CD1c-positive myeloid dendritic cell (primary cell): ENCODE results near the gene MTFR1L.

ENCODE experiments used
- DNase-seq: peaks from one replicate; pipeline ENCODE4 v3.0.0-alpha.2; 2016; ENCODE audit errors: extremely low spot score

MTFR1L gene

DNA sequence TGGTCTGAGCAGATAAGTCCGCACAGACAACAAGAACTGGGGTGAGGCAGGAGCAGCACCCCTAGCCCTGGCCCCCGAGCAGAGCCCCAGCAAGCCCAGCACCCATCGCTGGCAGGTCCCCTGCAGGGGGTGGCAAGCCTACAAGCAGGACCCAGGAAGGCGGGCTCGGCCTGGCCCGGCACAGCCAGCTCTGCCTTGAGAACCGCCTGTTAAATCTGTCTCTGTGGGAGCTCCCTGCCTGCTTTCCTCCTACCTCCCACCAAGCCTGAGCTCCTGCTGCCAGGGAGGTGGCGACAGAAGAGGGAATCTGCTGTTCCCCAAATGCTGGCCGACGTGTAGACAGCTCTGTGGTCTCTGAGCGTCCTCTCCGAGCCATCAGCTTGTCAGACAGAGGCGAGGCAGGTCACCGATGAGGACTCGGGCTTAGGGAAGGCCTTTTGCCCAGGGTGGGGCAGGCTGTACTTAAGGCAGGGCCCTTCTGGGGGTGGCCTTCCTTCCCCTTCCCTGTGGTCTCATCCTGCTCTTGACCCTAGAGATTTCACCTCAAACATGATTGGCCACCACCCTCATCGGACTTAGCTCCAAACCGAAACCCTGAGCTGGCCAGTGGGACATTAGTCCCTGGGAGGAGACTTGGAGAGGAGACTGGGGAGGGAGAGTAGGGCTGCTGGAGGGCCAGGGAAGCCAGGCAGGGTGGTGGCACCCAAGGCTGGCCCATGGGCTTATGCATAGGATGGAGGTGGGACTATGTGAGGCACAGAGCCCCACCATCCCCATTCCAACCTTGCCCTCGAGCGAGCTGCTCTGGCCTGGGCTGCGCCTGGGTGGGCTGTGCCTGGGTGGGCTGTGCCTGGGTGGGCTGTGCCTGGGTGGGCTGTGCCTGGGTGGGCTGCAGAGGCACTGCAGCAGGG, 12.0 kb upstream of the MTFR1L start:
- no peak for DNase-seq

DNA sequence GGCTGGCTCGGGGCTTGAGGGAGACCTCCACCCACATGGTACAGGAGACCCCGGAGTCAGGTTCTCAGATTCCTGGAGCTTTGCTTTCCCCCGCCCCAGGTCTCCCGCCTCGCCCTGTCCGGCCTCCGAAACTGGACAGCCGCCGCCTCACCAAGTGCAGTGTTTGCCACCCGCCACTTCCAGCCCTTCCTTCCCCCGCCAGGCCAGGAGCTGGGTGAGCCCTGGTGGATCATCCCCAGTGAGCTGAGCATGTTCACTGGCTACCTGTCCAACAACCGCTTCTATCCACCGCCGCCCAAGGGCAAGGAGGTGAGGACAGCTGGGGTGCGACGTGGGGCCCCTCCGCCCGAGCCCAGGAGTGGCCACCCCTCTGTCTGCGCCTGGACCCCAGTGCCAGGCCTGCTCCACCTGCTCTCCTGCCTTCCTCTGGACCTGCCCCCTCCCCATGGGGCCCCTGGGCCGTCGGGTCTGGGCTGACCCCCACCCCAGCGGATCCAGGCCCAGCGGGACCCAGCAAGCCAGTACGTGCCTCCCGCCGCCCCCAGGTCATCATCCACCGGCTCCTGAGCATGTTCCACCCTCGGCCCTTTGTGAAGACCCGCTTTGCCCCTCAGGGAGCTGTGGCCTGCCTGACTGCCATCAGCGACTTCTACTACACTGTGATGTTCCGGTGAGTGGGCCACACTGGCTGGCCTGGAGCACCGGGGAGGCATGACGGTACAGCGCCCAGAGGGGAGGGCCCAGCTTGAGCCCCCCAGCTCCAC, 11.1 kb upstream of the MTFR1L start:
- DNase-seq = no peak

DNA sequence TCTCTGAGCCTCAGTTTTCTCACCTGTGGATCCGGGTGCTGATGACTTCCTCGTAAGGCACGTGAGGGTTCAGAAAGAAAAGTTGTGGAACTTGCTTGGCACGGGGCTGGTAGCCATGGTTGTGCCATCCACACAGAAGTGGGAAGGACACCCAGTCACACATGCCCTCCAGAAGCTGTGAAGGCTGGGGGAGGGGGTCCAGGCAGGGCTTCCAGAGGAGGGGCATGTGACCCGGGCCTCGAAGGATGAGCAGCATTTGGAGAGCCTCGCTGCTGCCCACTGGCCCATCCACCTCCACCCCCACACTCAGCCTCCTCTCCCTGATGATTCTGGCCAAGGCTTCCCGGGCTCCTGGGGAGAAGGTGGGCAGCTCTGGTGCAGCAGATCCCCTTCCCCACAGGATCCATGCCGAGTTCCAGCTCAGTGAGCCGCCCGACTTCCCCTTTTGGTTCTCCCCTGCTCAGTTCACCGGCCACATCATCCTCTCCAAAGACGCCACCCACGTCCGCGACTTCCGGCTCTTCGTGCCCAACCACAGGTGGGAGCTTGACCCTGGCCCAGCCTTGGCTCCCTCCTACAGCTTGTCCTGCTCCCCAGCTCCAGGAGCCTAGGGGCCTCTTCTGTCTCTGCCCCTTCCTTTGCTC, 10.3 kb upstream of the MTFR1L start:
- DNase-seq = peak; percentile 77

DNA sequence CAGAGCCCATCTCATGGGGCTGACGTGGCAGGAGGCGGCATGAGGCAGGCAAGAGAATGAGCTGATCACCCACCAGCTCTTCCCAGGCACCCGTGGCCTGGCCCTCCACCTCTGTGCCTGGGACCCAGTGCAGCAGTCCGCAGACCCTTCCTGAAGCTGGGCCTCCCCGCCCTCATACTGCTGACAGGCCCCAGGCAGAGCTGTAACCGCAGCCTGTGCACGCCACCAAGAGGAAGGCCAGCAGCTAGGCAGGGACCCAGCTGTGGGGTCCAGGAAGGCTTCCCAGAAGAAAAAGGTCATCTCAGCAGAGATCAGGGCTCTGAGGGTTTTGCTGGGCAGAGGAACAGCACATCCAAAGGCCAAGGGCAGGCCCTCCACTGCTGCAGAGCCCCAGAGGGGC, 9.8 kb upstream of the MTFR1L start:
- DNase-seq = no peak

DNA sequence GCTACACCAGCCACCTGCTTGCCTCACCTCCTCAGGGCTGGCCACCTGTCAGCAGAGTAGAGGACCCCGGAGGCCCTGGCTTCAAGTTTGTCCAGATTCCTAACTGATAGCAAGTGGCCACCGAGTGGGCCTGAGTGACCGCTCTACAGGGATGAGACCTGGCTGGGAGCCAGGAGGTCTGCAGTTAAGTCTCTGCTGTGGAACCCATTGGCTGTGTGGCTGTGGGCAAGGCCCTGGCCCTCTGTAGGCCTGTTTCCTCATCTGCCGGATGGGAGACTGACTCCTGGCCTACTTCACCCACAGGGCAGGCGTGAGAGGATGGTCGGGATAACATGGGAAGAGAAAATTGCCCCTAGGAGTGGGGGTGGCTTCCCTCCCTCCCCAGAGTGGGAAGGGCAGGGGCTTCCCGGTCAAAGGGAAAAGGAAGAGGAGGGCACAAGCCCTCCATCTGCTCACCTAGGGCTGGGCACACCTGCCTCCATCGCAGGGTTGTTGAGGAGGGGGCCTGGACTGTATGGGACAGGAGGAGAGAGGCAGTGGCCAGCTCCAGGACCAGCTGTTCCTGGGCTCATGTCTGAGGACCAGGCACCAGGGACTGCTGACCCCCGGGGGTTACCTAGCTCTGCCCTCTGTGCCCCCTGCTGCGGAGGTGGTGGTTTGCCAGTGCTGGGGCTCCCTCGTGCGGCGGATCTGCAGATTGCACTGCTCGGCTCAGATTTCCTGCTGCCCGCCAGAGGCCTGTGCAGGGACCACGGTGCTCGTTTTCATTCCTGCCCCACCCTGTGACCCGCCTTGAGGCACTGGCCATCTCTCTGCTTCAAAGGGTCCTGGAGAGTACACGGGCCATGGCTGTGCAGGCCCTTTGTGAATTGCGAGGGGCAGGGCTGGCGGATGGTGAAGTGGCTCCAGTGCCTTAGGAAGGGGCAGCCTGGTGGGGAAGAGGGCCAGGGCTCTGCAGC, 9.1 kb upstream of the MTFR1L start:
- peak; percentile 75 for DNase-seq

DNA sequence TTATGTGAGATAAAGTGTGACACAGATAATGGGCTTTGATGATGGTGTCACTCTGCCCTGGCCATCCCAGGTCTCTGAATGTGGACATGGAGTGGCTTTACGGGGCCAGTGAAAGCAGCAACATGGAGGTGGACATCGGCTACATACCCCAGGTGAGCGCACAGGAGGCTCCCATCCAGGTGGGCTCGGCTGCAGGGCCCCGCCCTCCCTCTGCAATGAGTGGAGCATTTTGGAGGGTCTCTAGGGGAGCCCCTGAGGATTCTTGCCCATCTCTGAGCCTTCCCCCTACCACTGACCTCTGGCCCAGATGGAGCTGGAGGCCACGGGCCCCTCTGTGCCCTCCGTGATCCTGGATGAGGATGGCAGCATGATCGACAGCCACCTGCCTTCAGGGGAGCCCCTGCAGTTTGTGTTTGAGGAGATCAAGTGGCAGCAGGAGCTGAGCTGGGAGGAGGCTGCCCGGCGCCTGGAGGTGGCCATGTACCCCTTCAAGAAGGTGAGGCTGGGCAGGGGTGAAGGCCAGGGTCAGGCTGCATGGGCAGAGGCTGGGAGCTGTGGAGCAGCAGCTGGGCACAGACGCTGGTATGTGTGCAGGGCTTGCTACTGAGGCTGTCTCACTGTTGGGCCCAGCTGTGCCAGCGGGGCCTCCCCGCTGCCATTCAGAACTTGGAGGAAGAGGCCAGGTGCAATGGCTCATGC, 8.2 kb upstream of the MTFR1L start:
- no peak for DNase-seq

DNA sequence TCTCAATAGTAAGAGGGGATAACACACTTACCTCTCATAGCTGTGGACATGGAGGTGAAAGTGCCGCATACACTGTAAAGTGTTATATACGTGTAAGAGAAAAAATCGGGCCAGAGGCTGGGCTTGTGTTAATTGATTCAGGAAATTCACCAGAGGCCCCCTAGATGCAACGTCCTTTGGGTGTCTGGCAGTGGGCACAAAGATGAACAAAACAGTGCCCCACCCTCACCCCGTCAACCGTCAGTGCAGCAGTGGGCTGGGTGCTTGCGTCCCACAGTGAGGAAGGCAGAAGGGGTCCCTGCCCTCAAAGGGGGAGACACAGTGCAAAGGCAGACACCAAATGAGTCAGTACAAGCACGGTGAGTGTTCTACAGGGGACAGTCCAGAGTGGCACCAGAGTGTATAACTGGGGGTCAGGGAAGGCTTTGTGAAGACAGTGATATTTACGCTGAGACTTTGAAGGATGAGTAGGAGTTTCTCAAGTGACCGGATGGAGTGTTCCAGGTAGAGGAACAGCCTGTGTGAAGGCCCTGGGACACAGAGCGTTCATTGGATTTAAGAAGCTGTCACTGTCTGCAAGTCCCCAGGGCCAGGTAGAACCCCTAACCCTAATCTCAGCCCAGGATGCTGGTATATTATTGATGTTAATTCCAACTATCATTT, 6.6 kb upstream of the MTFR1L start:
- DNase-seq = no peak

DNA sequence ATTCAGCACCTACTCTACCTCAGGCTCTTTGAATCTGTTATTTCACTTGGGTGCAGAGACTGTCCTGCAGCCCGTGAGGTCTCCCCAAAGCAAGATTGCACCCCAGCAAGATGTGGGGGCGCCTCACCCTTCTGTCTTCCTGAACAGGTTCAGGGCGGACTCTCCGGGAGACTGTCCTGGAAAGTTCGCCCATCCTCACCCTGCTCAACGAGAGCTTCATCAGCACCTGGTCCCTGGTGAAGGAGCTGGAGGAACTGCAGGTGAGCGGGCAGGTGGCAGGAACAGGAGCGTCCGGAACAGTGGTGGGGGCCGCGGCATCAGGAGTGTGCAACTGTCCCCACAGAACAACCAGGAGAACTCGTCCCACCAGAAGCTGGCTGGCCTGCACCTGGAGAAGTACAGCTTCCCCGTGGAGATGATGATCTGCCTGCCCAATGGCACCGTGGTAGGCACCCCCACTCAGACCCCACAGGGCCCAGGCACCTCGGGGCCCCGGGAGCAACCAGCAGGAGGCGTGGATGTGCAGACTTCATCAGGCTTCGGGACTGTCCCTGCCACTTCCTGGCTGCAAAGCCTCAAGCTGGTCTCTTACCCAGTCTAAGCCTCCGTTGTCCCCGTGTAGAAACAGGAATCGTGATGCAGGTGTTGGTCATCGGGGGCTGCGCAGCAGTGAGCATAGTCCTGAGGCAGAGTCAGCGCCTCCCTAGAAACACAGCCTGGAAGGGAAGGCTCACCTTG, 5.9 kb upstream of the MTFR1L start:
- DNase-seq = no peak

DNA sequence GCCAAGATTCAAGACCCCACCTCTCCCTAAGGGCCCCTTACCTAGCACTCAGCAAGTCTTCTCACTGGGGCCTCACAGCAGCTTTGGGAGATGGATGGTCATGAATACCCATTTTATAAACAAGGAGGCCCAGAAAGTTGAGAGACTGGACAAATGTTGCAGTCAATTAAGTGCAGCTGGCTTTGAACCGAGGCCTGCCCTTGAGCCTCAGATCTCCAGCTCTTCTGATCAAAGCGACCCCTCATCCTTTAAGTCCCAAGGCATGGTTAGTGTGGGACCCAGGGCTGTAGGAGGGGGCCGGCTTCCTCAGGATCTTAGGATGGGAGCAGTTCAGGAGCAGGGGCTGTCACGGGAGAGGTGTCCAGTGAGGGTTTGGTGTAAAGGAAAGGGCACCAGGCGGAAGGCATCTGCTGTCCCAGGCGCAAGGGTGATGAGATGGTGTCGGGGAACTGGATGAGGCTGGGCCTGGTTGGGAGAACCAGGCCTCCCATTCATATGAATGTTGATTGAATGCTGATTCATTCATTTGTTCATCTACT, 5.1 kb upstream of the MTFR1L start:
- DNase-seq = no peak

DNA sequence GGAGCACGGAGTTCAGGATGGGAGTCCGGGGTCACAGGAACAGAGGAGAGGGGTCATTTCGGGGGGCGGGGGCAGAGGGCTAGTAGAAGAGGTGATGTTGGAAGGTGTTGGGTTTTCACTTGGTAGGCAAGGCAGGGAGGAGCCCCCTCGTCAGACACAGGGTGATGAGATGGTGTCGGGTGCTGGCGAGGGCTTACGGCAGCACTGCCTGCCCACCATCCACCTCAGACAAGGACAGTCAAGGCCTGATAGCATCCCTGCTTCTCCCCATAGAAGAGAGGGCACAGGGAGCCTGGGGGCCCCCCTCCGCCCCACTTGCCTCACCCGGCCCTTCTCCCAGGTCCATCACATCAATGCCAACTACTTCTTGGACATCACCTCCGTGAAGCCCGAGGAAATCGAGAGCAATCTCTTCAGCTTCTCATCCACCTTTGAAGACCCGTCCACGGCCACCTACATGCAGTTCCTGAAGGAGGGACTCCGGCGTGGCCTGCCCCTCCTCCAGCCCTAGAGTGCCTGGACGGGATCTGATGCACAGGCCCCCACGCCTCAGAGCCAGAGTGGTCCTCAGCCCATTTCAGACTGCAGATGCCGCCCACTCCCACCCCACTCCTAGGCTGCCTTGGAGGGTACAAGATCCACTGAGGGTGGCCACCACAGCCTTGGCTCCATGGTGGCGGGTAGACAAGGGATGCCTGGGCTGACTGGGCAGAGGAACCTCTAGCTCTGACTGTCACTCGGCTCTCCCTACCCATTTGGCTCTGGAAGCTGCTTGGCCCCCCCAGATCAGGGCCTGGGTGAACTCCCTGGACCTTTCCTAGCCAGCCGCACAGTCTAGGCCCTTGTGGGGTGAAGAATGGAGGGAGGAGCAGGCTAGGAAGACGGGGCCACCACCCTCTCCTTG, 4.3 kb upstream of the MTFR1L start:
- no peak for DNase-seq

DNA sequence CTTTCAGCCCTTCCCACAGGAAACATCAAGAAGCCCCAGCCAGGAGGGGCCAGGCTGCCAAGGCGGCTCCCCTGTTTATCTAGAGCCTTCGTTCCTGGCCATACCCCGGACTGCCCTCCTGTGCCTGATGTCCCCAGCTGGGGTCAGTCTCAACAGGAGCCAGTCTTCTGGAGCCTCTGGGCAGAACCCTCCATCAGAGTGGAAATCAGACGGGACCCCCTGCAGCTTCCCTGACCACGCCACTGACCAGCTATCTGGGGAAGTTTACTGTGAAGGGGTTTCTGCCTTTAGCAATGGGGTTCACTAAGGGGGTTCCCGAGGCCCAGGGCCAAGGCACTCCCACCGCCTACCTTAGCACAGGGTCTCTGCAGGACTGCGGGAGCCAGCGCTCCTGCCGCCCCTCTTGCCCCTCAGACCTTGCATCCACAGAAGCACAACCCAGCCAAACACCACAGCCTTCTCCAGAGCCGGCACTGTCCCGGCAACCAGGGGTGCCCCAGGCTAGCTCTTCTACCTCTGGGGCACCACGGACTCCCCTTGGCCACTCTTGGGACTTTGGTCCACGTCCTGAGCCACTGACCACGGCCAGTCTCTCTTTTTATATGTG, 3.5 kb upstream of the MTFR1L start:
- DNase-seq = no peak

DNA sequence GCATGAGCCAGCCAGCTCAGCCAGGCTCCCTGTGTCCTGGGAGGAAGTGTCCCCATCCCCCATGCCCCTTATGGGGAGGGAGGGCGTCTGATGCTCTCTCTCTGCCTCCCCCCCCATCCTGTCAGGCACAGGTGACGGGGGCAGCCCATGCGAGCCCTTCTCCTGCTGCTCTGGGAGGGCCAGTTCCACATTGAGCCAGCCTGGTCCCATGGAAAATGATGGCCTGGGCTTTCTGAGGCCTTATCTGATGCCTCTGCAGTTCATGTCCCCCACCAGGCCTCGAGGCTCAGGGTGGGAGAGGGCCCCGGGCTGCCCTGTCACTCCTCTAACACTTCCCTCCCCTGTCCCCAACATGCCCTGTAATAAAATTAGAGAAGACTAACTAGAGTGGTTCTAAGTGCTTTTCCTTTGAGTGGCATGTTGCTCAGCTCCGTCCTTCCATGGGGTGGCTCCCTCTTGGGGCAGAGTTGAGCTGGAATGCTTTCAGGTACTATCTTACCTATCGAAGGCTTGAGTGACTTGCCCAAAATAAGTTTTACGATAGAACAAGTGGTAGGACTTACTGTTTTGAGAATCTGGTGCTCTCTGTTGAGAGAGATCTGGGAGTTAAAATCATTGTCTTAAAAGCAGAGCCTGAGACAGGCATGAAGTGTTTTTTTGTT, 1.8 kb upstream of the MTFR1L start:
- DNase-seq = no peak

DNA sequence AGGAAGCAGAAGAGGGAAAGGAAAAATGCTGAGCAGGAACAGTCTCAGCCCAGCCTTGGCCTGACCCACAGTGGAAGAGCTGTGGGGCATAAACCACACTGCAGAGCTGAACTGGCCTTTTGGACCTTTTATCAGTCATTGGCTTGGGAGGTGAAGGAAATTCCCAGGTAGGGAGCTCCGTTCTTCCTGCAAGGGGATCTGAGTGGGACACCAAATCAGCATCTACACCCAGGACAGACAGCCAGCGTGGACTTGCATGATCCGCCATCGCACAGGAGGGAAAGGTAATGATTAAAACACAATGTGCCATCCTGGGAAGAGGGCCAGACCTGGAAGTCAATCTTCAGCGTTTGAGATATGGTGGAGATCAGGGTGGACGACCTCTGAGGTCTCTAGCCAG, 1.2 kb upstream of the MTFR1L start:
- DNase-seq = no peak

DNA sequence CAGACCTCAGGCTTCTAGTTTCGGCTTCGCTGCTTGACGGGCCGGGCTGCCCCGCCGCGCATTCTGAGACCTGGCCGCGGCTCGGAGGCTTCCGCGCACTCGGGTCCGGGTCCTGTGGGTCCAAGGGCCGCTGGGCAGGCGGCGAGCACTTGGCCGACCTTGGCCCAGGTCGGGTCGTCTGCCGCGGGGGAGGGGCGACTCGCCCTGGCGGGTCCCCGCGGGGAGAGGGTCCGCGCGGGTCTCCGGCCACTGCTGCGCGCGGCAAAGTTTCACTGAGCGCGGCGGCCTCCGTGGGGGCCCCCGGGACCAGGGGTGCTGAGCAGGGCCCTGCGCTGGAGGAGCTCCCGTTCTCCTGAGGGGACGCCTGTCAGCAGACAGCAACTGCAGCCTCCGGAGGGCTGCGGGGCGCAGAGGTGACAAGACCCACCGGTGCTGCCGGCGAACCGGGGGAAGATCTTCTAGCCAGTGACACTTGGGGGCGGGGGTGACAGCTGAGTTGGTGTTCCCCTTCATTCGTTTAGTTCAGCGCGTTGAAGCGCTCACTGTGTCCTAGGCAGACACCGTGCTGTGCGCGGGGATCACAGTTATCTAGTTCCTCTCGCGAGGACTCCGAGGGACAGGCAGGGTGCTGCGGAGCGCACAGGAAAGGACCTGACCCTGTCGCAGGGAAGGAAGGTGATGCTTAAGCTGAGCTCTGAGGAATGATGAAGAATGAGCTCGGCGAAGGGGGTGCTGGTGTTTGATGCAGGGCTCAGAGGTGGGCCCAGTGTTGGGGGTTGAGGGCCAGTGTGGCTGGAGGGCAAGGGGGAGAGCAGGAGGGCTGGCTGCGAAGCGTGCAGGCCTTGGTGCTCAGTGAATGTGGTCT, 725 bp downstream of the MTFR1L start:
- peak; percentile 74 for DNase-seq

DNA sequence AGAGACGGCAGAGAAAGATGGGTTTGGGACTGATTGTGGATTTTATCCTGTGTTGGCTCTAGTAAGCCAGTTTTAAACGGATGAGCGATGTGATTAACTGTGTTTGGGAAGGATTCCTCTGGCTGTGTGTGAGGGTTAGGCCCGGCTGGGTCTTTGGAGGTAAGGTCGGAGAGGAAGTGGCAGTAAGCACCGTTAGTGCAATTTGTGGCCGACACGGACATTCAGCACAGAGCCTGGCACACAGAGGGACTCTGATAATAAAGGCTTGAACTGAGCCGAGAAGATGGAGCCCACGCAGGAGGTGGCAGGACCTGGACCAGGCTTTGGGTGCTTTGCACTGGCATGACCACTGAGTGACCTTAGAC, 1.3 kb downstream of the MTFR1L start:
- no peak for DNase-seq

DNA sequence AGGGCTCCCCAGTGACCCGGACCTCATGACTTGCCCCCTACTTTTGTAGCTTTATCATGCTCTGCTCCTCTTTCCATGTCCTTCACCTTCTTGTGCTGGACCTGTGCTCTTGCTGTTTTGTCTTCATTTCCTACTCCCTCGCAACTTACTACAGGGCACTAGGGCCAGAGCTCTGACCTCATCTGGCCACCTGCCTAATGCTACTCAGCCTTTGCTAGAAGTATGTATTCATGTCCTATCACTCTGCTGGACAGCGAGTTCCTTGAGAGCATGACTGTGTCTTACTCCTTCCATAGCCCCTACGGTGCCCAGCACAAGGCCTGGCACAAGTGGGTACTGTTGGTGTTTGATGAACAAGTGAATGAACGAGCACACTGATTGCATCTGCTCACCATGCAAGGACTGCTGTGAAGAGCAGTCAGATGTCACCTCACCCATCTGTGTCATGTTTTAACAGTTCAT, 1.9 kb downstream of the MTFR1L start:
- no peak for DNase-seq
